Neuronal stem cell (in vitro differentiated cells): Measurements from ENCODE around the gene CNOT9.

ENCODE experiments used
- DNase-seq: peaks from one replicate; pipeline ENCODE4 v3.0.0-alpha.2; 2013; ENCODE audit warnings: low spot score
- H2AFZ ChIP-seq: one replicate; pipeline ENCODE4 v1.6.1; 2013; ENCODE audit warnings: mild to moderate bottlenecking, low read length, inconsistent platforms
- H2AK5ac ChIP-seq: 2 replicates; pipeline ENCODE4 v1.6.1; 2013; ENCODE audit warnings: low read depth, mild to moderate bottlenecking, inconsistent platforms, low read length, moderate library complexity, mixed read lengths
- H2BK120ac ChIP-seq: 2 replicates; pipeline ENCODE4 v1.6.1; 2013; ENCODE audit warnings: low read depth, mild to moderate bottlenecking, inconsistent platforms, low read length, moderate library complexity, mixed read lengths
- H2BK12ac ChIP-seq: one replicate; pipeline ENCODE4 v1.6.1; 2013; ENCODE audit warnings: low read length, inconsistent platforms
- H2BK15ac ChIP-seq: 2 replicates; pipeline ENCODE4 v1.6.1; 2013; ENCODE audit warnings: mild to moderate bottlenecking, low read length, inconsistent platforms, mixed read lengths
- H2BK5ac ChIP-seq: one replicate; pipeline ENCODE4 v1.6.1; 2013; ENCODE audit warnings: inconsistent platforms, mild to moderate bottlenecking, low read length, moderate library complexity
- H3K14ac ChIP-seq: one replicate; pipeline ENCODE4 v1.6.1; 2013; ENCODE audit warnings: low read length, inconsistent platforms
- H3K18ac ChIP-seq: 2 replicates; pipeline ENCODE4 v1.6.1; 2013; ENCODE audit warnings: low read length, inconsistent platforms
- H3K23ac ChIP-seq: 2 replicates; pipeline ENCODE4 v1.6.1; 2013; ENCODE audit warnings: low read depth, mild to moderate bottlenecking, mixed read lengths, low read length, inconsistent platforms; ENCODE audit not compliant: poor library complexity
- H3K27ac ChIP-seq: replicated peaks from 3 replicates; pipeline ENCODE4 v1.5.1; 2013; ENCODE audit warnings: low read length, inconsistent platforms
- H3K27me3 ChIP-seq, 3 experiments: 2 replicates each; pipeline ENCODE4 v1.6.1; 2013; ENCODE audit warnings: low read length in 3 of 3, mild to moderate bottlenecking in 2 of 3, inconsistent platforms in 1 of 3, low read depth in 1 of 3, mixed read lengths in 1 of 3, moderate library complexity in 1 of 3; ENCODE audit not compliant: control insufficient read depth in 3 of 3, insufficient read depth in 3 of 3
- H3K36me3 ChIP-seq, 2 donors: replicated peaks in 1 of 2; 2 replicates each; pipeline ENCODE4 v1.6.1; 2013; ENCODE audit warnings: low read length in 2 of 2; ENCODE audit not compliant: control insufficient read depth in 2 of 2, insufficient read depth in 2 of 2
- H3K4ac ChIP-seq: 2 replicates; pipeline ENCODE4 v1.6.1; 2013; ENCODE audit warnings: inconsistent platforms, mild to moderate bottlenecking, low read length, moderate library complexity
- H3K4me1 ChIP-seq, 2 donors: 1 replicate in 1 of 2; 2 replicates in 1 of 2; pipeline ENCODE4 v1.6.1; 2013; ENCODE audit warnings: low read length in 2 of 2, low read depth in 1 of 2; ENCODE audit not compliant: control insufficient read depth in 2 of 2, insufficient read depth in 1 of 2
- H3K4me2 ChIP-seq: one replicate; pipeline ENCODE4 v1.6.1; 2013; ENCODE audit warnings: mild to moderate bottlenecking, low read length, inconsistent platforms; ENCODE audit not compliant: insufficient read depth, poor library complexity, severe bottlenecking
- H3K4me3 ChIP-seq, 2 donors: 2 replicates each; pipeline ENCODE4 v1.5.1; 2013; ENCODE audit warnings: low read length in 2 of 2, mild to moderate bottlenecking in 2 of 2, inconsistent platforms in 1 of 2, moderate library complexity in 1 of 2
- H3K79me1 ChIP-seq: one replicate; pipeline ENCODE4 v1.6.1; 2013; ENCODE audit warnings: low read depth, mild to moderate bottlenecking, inconsistent platforms, low read length, moderate library complexity
- H3K9ac ChIP-seq: one replicate; pipeline ENCODE4 v1.6.1; 2013; ENCODE audit warnings: mild to moderate bottlenecking, low read depth, low read length, inconsistent platforms; ENCODE audit not compliant: poor library complexity
- H3K9me3 ChIP-seq, 2 donors: replicated peaks in 1 of 2; 2 replicates each; pipeline versions ENCODE3 to v1.6.1; 2013; ENCODE audit warnings: low read length in 2 of 2, mild to moderate bottlenecking in 2 of 2, inconsistent platforms in 1 of 2, low read depth in 1 of 2, mixed read lengths in 1 of 2, moderate library complexity in 1 of 2; ENCODE audit not compliant: control insufficient read depth in 2 of 2, insufficient read depth in 1 of 2
- H4K8ac ChIP-seq: one replicate; pipeline ENCODE4 v1.6.1; 2013; ENCODE audit warnings: low read depth, mild to moderate bottlenecking, inconsistent platforms, low read length, moderate library complexity
- H4K91ac ChIP-seq: one replicate; pipeline ENCODE4 v1.6.1; 2013; ENCODE audit warnings: low read length, low read depth, mild to moderate bottlenecking, inconsistent platforms; ENCODE audit not compliant: poor library complexity
- WGBS, 2 donors: extraction: QIAGEN DNeasy Blood & Tissue Kit; methylation state at CpG; one replicate each; pipeline ENCODE4 v1.1.7; 2013; ENCODE audit warnings: missing lambda C conversion rate in 2 of 2, mixed read lengths in 1 of 2; ENCODE audit not compliant: insufficient read length in 2 of 2, insufficient replicate concordance in 1 of 2; ENCODE audit errors: extremely low coverage in 2 of 2; 5-methylcytosine and 5-hydroxymethylcytosine counted together

CNOT9 gene

DNA sequence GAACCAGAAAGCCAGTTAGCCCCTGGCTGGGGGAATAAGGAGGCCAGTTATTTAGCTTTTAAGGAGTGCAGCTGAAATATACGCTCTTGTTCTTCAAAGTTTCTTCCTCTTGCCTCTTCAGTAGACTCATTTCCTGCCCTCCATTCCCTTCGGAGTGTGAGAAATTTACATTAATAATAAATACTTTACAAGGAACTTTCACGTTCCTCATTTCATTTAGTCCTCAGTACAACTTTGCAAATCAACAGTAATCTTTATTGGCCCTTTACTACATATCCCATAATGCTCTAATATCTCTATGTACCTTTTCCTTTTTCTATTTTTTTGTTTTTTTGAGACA, 54.7 kb downstream of the CNOT9 start:
- no peak overlapping the region for H3K23ac ChIP-seq
- H3K4me3 ChIP-seq, result no peak overlapping the region
- H3K9me3 ChIP-seq, result no peaks in the 10 kb centered on the region
- no peak overlapping the region for H4K8ac ChIP-seq
- no peak overlapping the region for H3K9ac ChIP-seq
- H2AFZ ChIP-seq, result no peak overlapping the region
- no peak overlapping the region for H3K14ac ChIP-seq
- H3K27ac ChIP-seq, result no peak overlapping the region
- H2BK12ac ChIP-seq, result no peak overlapping the region
- no peak overlapping the region for H2BK15ac ChIP-seq
- H3K79me1 ChIP-seq, result no peaks in the 10 kb centered on the region
- H2AK5ac ChIP-seq, result no peak overlapping the region
- H2BK120ac ChIP-seq, result no peak overlapping the region
- no peak overlapping the region for H4K91ac ChIP-seq
- no peaks in the 10 kb centered on the region for H3K27me3 ChIP-seq
- H3K36me3 ChIP-seq, result no peaks in the 10 kb centered on the region
- no peak overlapping the region for H3K18ac ChIP-seq
- no peak overlapping the region for H3K4ac ChIP-seq
- no peak overlapping the region for H2BK5ac ChIP-seq
- H3K4me2 ChIP-seq, result no peak overlapping the region
- no peaks in the 10 kb centered on the region for H3K4me1 ChIP-seq
- WGBS, 2 donors, result no CpG with 5 or more reads among the region's 3 CpGs
- DNase-seq, result no peak

DNA sequence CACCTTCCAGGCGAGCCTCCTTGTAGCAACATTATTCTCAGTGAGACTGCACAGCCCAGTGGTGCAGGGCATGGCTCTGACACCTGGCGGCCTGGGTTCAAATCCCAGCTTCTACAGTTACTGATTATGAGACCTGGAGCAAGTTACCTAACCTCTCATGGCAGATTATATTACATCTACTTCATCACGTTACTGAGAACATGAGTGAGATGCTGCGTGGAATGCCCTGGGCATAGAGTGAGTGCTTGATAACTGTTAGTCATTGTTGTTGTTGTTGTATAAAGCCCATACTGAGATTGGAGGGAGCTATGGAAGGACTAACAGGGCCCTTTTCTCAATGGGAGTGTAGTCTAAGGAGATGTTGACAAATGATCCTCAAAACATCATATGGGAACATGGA, 57.7 kb downstream of the CNOT9 start:
- Histone ChIP-seq H3K4ac (no peak overlapping the region), H3K23ac (no peak overlapping the region), H3K79me1 (no peaks in the 10 kb centered on the region), H3K27me3 (no peaks in the 10 kb centered on the region), H2BK15ac (no peak overlapping the region), H3K14ac (no peak overlapping the region), H2AFZ (no peak overlapping the region), H2BK5ac (no peak overlapping the region), H3K4me2 (no peak overlapping the region), H3K9ac (no peak overlapping the region), H4K91ac (no peak overlapping the region), H2BK12ac (no peak overlapping the region), H2AK5ac (no peak overlapping the region), H3K18ac (no peak overlapping the region), H3K4me3 (no peak overlapping the region), H3K9me3 (no peaks in the 10 kb centered on the region), H3K36me3 (no peaks in the 10 kb centered on the region), H3K27ac (no peak overlapping the region), H3K4me1 (no peaks in the 10 kb centered on the region), H4K8ac (no peak overlapping the region), H2BK120ac (no peak overlapping the region)
- DNase-seq, result no peak
- no CpG with 5 or more reads among the region's 4 CpGs for WGBS, 2 donors

GRCh38 chr2:218627939-218628338, 59.3 kb downstream of the CNOT9 start:
- Histone ChIP-seq H4K91ac (no peak overlapping the region), H3K4me1 (no peaks in the 10 kb centered on the region), H3K14ac (no peak overlapping the region), H2AFZ (no peak overlapping the region), H2BK120ac (no peak overlapping the region), H4K8ac (no peak overlapping the region), H3K9ac (no peak overlapping the region), H2BK12ac (no peak overlapping the region), H3K36me3 (peaks cover 0 to 1% of the 10 kb centered on the region in 2 donors), H3K79me1 (no peaks in the 10 kb centered on the region), H3K9me3 (no peaks in the 10 kb centered on the region), H2BK5ac (no peak overlapping the region), H3K4me2 (no peak overlapping the region), H3K27me3 (no peaks in the 10 kb centered on the region), H3K4ac (no peak overlapping the region), H2AK5ac (no peak overlapping the region), H3K23ac (no peak overlapping the region), H3K4me3 (peak overlapping the region in 1 of 2 donors; percentile 26), H2BK15ac (no peak overlapping the region), H3K27ac (no peak overlapping the region), H3K18ac (no peak overlapping the region)
- DNase-seq, result no peak
- WGBS, 2 donors, result no CpG with 5 or more reads among the region's 4 CpGs

GRCh38 chr2:218631837-218632236, 63.2 kb downstream of the CNOT9 start:
- WGBS, 2 donors, result no CpG with 5 or more reads among the region's 4 CpGs

More at GRCh38 chr2:218631837-218632236, 63.2 kb downstream of the CNOT9 start:
- Histone ChIP-seq H3K79me1 (no peaks in the 10 kb centered on the region), H3K9ac (no peak overlapping the region), H3K9me3 (no peaks in the 10 kb centered on the region), H4K91ac (no peak overlapping the region), H3K4me2 (no peak overlapping the region), H2BK5ac (no peak overlapping the region), H2BK15ac (no peak overlapping the region), H2BK12ac (no peak overlapping the region), H3K4me1 (no peaks in the 10 kb centered on the region), H2BK120ac (no peak overlapping the region), H3K4ac (no peak overlapping the region), H3K14ac (no peak overlapping the region), H3K18ac (no peak overlapping the region), H3K27me3 (no peaks in the 10 kb centered on the region), H3K27ac (no peak overlapping the region), H3K4me3 (no peak overlapping the region), H2AFZ (no peak overlapping the region), H2AK5ac (no peak overlapping the region), H3K36me3 (peaks cover 21 to 40% of the 10 kb centered on the region in 2 donors), H4K8ac (no peak overlapping the region), H3K23ac (no peak overlapping the region)
- DNase-seq, result no peak
